PC-9 (cell line): ENCODE results near the gene XXYLT1.

Source experiments
- EZH2 ChIP-seq: fragments of 200-600 bp; sonication (generic); IDR thresholded peaks from 2 replicates; pipeline ENCODE4 v1.8.0; 2017; ENCODE audit warnings: antibody characterized with exemption, low read depth
- TF ChIP-seq, protein P1 (sequence below): fragments of 200-600 bp; sonication (generic); conservative IDR thresholded peaks from 2 replicates; pipeline ENCODE4 v1.6.1; 2017; ENCODE audit warnings: mixed run types, antibody characterized with exemption, mild to moderate bottlenecking, moderate library complexity

DNA sequence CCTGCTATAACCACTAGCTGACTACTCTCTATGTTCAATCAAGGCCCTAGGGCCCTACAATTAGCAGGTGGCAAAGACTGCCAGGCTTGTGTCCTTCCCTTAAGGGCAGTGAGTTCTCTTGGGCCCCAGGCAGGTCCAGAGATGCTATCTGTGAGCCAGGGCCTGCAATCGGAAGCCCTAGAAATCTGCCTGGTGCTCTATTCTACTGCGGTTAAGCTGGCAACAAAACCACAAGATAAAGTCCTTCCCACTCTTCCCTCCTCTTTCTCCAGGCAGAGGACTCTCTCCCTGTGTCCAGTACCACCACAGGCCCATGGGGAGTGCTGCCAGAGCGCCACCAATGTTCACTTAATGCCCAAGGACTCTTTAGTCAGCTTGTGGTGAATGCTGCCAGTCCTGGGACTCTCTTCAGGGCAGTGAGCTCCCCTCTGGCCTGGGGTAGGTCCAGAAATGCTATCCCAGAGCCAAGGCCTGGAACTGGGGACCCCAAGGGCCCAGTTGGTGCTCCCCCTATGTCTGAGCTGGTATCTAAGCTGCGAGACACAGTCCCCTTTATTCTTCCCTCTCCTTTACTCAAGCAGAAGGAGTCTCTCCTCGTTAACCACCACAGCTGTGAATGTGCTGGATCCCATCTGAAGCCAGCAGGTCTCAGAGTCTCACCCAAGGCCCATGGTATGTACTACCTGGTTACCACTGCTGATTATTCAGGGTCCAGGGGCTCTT lies 34.7 kb downstream of the XXYLT1 start:
- TF ChIP-seq, protein P1, sequence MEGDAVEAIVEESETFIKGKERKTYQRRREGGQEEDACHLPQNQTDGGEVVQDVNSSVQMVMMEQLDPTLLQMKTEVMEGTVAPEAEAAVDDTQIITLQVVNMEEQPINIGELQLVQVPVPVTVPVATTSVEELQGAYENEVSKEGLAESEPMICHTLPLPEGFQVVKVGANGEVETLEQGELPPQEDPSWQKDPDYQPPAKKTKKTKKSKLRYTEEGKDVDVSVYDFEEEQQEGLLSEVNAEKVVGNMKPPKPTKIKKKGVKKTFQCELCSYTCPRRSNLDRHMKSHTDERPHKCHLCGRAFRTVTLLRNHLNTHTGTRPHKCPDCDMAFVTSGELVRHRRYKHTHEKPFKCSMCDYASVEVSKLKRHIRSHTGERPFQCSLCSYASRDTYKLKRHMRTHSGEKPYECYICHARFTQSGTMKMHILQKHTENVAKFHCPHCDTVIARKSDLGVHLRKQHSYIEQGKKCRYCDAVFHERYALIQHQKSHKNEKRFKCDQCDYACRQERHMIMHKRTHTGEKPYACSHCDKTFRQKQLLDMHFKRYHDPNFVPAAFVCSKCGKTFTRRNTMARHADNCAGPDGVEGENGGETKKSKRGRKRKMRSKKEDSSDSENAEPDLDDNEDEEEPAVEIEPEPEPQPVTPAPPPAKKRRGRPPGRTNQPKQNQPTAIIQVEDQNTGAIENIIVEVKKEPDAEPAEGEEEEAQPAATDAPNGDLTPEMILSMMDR: no peak
- TF ChIP-seq EZH2: no peak
